Panc1 (cell line): ENCODE results near the gene RAB3B. TPM values are rescaled to one million over a fixed set of nuclear protein-coding genes. Genes with fewer than 3 reads are reported as not detected.

Experiments used
- ATAC-seq: fragments of 200-7000 bp; cut with Tn5 transposase; 2 replicates; pipeline ENCODE4 v1.9.1; 2020; ENCODE audit warnings: mild to moderate bottlenecking, moderate library complexity
- BruUV-seq: library from RNA; stranded (reverse); fragments of 400-500 nt; replicated peaks from 2 replicates; lab custom pipeline; 2021; lab: Mats Ljungman, UMichigan
- CTCF ChIA-PET: fragments of 300-600 bp; sonication (Branson Sonifier 250); formaldehyde crosslinking; loops from one replicate; lab custom pipeline; 2022; ENCODE audit warnings: antibody characterized with exemption; lab: Charles Lee
- POLR2A ChIA-PET: fragments of 300-600 bp; sonication (Branson Sonifier 250); formaldehyde crosslinking; loops from one replicate; lab custom pipeline; 2022; ENCODE audit warnings: antibody characterized with exemption; lab: Charles Lee
- DNase-seq: peaks from one replicate; pipeline ENCODE4 v3.0.0-alpha.2; 2010; ENCODE audit warnings: low read depth, low spot score
- H3K27ac ChIP-seq: 2 replicates; pipeline ENCODE4 v1.5.1; 2011; ENCODE audit warnings: mild to moderate bottlenecking, low read length, inconsistent platforms
- H3K27me3 ChIP-seq: fragments of 200-500 bp; sonication (Bioruptor generic); 2 replicates; pipeline ENCODE4 v1.6.0; 2014; ENCODE audit warnings: low read length, inconsistent platforms; ENCODE audit not compliant: control insufficient read depth, insufficient read depth
- H3K36me3 ChIP-seq: fragments of 200-500 bp; sonication (Bioruptor generic); 2 replicates; pipeline ENCODE4 v1.5.1; 2014; ENCODE audit warnings: inconsistent platforms, mild to moderate bottlenecking, low read length, moderate library complexity; ENCODE audit not compliant: control insufficient read depth, insufficient read depth
- H3K4me1 ChIP-seq: 2 replicates; pipeline ENCODE4 v1.5.1; 2011; ENCODE audit warnings: inconsistent platforms, mild to moderate bottlenecking, low read length, moderate library complexity; ENCODE audit not compliant: control insufficient read depth, insufficient read depth
- H3K4me3 ChIP-seq, 2 experiments: 2 replicates each; pipeline ENCODE4 v1.5.1; 2011 to 2012; ENCODE audit warnings: low read depth in 2 of 2, low read length in 2 of 2, mild to moderate bottlenecking in 2 of 2, inconsistent platforms in 1 of 2, moderate library complexity in 1 of 2
- H3K9me3 ChIP-seq: fragments of 200-500 bp; sonication (Bioruptor generic); 2 replicates; pipeline ENCODE4 v1.5.1; 2014; ENCODE audit warnings: low read depth, mild to moderate bottlenecking, inconsistent platforms, low read length, moderate library complexity; ENCODE audit not compliant: control insufficient read depth, insufficient read depth
- POLR2AphosphoS5 ChIP-seq: IDR thresholded peaks from 2 replicates; pipeline ENCODE4 v1.6.1; 2012; ENCODE audit warnings: mild to moderate bottlenecking, low read depth, low read length, moderate library complexity
- SIN3A ChIP-seq: IDR thresholded peaks from 2 replicates; pipeline ENCODE4 v1.6.1; 2012; ENCODE audit warnings: low read depth, mild to moderate bottlenecking, low read length, moderate library complexity, borderline replicate concordance; ENCODE audit not compliant: insufficient read depth
- TCF7L2 ChIP-seq: IDR thresholded peaks from 2 replicates; pipeline ENCODE4 v1.6.1; 2011; ENCODE audit warnings: mild to moderate bottlenecking, low read depth, low read length, inconsistent platforms
- in situ Hi-C: cut with HindIII; loops from 2 replicates; pipeline ENCODE4 v1.10.0; 2016; ENCODE audit warnings: low sequenced_read_pairs, low pct_unique_long_range_greater_than_20kb
- intact Hi-C: fragments of 100-400 bp; cut with micrococcal nuclease; formaldehyde crosslinking; loops from one replicate; pipeline ENCODE4 v1.10.0; 2022; ENCODE audit not compliant: unreplicated experiment
- total RNA-seq: library from RNA; stranded (reverse); gene quantifications from one replicate; pipeline ENCODE4 v1.2.1, GENCODE V29; 2021; ENCODE audit not compliant: unreplicated experiment
- TF ChIP-seq, protein P1 (sequence below), 2 experiments: IDR thresholded peaks; 2 replicates each; pipeline ENCODE4 v1.6.1; 2011 to 2012; ENCODE audit warnings: low read depth in 2 of 2, control low read depth in 1 of 2, low read length in 1 of 2, mild to moderate bottlenecking in 1 of 2, moderate library complexity in 1 of 2; ENCODE audit not compliant: insufficient read depth in 1 of 2
- TF ChIP-seq, protein P2 (sequence below): fragments of 450-650 bp; IDR thresholded peaks from 2 replicates; pipeline ENCODE4 v1.5.1; 2017; ENCODE audit warnings: mild to moderate bottlenecking

RAB3B gene
- total RNA-seq, 1 experiment from 2014 or later: 1.2 TPM

DNA sequence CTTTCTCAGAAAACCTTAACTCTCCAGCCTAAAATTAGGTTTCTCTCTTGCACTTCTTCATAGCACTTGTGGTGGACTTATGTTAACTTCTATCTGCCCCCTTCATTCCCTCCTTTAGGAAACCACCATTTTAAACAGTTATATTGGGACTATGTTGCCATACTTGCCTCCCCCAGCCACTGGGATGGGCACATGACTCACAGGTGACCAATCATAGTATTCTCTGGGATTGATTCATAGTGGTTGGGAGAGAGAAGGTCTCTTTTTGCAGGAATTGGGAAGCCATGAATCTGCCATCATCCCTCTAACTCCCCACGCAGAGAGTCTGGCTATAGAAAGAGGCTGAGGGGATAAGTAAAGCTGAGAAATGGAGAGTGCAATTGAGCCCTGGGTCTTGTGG, 61.6 kb downstream of the RAB3B start:
- no peak for ATAC-seq
- TF ChIP-seq, protein P1, sequence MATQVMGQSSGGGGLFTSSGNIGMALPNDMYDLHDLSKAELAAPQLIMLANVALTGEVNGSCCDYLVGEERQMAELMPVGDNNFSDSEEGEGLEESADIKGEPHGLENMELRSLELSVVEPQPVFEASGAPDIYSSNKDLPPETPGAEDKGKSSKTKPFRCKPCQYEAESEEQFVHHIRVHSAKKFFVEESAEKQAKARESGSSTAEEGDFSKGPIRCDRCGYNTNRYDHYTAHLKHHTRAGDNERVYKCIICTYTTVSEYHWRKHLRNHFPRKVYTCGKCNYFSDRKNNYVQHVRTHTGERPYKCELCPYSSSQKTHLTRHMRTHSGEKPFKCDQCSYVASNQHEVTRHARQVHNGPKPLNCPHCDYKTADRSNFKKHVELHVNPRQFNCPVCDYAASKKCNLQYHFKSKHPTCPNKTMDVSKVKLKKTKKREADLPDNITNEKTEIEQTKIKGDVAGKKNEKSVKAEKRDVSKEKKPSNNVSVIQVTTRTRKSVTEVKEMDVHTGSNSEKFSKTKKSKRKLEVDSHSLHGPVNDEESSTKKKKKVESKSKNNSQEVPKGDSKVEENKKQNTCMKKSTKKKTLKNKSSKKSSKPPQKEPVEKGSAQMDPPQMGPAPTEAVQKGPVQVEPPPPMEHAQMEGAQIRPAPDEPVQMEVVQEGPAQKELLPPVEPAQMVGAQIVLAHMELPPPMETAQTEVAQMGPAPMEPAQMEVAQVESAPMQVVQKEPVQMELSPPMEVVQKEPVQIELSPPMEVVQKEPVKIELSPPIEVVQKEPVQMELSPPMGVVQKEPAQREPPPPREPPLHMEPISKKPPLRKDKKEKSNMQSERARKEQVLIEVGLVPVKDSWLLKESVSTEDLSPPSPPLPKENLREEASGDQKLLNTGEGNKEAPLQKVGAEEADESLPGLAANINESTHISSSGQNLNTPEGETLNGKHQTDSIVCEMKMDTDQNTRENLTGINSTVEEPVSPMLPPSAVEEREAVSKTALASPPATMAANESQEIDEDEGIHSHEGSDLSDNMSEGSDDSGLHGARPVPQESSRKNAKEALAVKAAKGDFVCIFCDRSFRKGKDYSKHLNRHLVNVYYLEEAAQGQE (IDR thresholded peaks at IDR 0.05; ENCODE audit: insufficient read depth in 1 of 2, low read depth in 2 of 2, low read length in 1 of 2): no peak
- TF ChIP-seq SIN3A (no peak), TCF7L2 (no peak), POLR2AphosphoS5 (no peak)
- TF ChIP-seq, protein P2, sequence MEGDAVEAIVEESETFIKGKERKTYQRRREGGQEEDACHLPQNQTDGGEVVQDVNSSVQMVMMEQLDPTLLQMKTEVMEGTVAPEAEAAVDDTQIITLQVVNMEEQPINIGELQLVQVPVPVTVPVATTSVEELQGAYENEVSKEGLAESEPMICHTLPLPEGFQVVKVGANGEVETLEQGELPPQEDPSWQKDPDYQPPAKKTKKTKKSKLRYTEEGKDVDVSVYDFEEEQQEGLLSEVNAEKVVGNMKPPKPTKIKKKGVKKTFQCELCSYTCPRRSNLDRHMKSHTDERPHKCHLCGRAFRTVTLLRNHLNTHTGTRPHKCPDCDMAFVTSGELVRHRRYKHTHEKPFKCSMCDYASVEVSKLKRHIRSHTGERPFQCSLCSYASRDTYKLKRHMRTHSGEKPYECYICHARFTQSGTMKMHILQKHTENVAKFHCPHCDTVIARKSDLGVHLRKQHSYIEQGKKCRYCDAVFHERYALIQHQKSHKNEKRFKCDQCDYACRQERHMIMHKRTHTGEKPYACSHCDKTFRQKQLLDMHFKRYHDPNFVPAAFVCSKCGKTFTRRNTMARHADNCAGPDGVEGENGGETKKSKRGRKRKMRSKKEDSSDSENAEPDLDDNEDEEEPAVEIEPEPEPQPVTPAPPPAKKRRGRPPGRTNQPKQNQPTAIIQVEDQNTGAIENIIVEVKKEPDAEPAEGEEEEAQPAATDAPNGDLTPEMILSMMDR: no peak
- Histone ChIP-seq H3K4me3 (no peak overlapping the region), H3K9me3 (no peaks in the 10 kb centered on the region), H3K27me3 (no peaks in the 10 kb centered on the region), H3K4me1 (no peaks in the 10 kb centered on the region), H3K27ac (no peak overlapping the region), H3K36me3 (no peaks in the 10 kb centered on the region)
- ChIA-PET POLR2A (no interaction called here), CTCF (no interaction called here)
- DNase-seq: no peak
- intact Hi-C loops: no loop called here
- no TSS peak for BruUV-seq
- in situ Hi-C loops: no loop called here

DNA sequence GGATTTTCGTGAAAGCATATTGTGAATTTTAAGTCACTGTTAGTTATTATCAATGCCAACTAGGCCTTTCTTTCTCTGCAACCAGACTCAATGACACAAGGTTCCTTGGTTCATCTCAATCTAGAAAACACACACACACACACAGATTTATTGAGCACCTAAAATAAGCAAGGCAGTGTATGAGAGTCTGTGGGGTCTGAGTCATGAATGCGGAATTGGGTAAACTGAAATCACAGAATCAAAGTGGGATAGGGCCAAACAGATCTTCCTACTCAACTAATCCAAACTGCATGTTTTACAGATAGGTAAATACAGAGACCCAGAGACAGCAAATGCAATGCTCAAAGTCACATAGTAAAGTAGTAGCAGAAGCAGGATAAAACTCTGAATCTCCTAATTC, 63.5 kb downstream of the RAB3B start:
- no peak overlapping the region for H3K4me3 ChIP-seq
- H3K9me3 ChIP-seq: no peaks in the 10 kb centered on the region
- H3K27me3 ChIP-seq: no peaks in the 10 kb centered on the region
- BruUV-seq: no TSS peak
- H3K4me1 ChIP-seq: no peaks in the 10 kb centered on the region
- ChIA-PET POLR2A (no interaction called here), CTCF (no interaction called here)
- DNase-seq: no peak
- intact Hi-C loops: no loop called here
- ATAC-seq: no peak
- in situ Hi-C loops: no loop called here
- H3K36me3 ChIP-seq: no peaks in the 10 kb centered on the region
- no peak overlapping the region for H3K27ac ChIP-seq
- TF ChIP-seq, protein P1 (IDR thresholded peaks at IDR 0.05; ENCODE audit: insufficient read depth in 1 of 2, low read depth in 2 of 2, low read length in 1 of 2): no peak
- TF ChIP-seq TCF7L2 (no peak), POLR2AphosphoS5 (no peak), SIN3A (no peak)
- TF ChIP-seq, protein P2: no peak
